ENCODE results near the gene YBEY.

GRCh38 chr21:46253610-46254124 lies 32.5 kb upstream of the YBEY start:
- no peak for TF ChIP-seq EZH2 (IDR thresholded peaks at IDR 0.05; ENCODE audit: borderline replicate concordance, insufficient read depth, low read length, poor library complexity, severe bottlenecking)
- no peak for TF ChIP-seq CTCF (IDR thresholded peaks at IDR 0.05; ENCODE audit: poor library complexity, severe bottlenecking)
- TF ChIP-seq EP300 (conservative IDR thresholded peaks at IDR 0.05; ENCODE audit: poor library complexity, severe bottlenecking): no peak

All from neural cell (in vitro differentiated cells).